ENCODE data around the gene PLCD3.

GRCh38 chr17:45103269-45103795, 29.0 kb downstream of the PLCD3 start:
- TF ChIP-seq CTCF (IDR thresholded peaks at IDR 0.05) (no peak), POLR2A (IDR thresholded peaks at IDR 0.05) (no peak)
